ENCODE results near the gene TNFRSF9.

DNA sequence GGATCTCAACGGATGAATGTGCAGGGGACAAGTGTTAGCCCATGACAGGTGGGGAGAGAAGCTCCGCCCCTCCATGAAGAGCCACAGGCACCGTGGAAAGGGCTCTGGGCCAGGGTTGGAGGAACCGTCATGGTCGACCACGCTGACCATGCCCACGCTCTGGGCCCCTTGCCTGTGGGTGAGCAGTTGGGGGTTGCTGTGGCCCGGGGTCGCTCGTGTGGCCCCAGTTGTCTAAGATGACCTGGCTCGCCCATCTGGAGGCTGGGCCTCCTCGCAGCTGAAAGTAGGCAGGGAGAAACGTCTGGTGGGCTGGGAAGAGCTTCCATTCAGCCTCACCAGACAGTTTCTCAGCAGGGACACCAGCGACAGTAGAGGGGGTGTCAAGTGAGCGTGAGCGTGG, 74.7 kb downstream of the TNFRSF9 start:
- TF ChIP-seq, protein P1, sequence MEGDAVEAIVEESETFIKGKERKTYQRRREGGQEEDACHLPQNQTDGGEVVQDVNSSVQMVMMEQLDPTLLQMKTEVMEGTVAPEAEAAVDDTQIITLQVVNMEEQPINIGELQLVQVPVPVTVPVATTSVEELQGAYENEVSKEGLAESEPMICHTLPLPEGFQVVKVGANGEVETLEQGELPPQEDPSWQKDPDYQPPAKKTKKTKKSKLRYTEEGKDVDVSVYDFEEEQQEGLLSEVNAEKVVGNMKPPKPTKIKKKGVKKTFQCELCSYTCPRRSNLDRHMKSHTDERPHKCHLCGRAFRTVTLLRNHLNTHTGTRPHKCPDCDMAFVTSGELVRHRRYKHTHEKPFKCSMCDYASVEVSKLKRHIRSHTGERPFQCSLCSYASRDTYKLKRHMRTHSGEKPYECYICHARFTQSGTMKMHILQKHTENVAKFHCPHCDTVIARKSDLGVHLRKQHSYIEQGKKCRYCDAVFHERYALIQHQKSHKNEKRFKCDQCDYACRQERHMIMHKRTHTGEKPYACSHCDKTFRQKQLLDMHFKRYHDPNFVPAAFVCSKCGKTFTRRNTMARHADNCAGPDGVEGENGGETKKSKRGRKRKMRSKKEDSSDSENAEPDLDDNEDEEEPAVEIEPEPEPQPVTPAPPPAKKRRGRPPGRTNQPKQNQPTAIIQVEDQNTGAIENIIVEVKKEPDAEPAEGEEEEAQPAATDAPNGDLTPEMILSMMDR (IDR thresholded peaks at IDR 0.05) = no peak
- TF ChIP-seq POLR2AphosphoS5 (IDR thresholded peaks at IDR 0.05) = no peak

All from stomach (tissue), 4 donors.